Osteocyte (in vitro differentiated cells): ENCODE measurements around the gene CFAP20. TPM values are rescaled to one million over a fixed set of nuclear protein-coding genes. Genes with fewer than 3 reads are reported as not detected.
"Not testable (repeated sequence)": the region's sequence is repeated elsewhere in the genome, so short reads cannot be mapped to it uniquely, and the experiment has no call there.

Experiments used
- DNase-seq: peaks from one replicate; pipeline ENCODE4 v3.0.0; 2021; ENCODE audit warnings: mixed read lengths; ENCODE audit not compliant: unreplicated experiment; ENCODE audit errors: extremely low spot score
- H3K27ac Mint-ChIP-seq: one replicate; pipeline ENCODE4 v1.8.0; 2021; ENCODE audit warnings: mild to moderate bottlenecking, mixed read lengths; ENCODE audit not compliant: unreplicated experiment
- H3K27me3 Mint-ChIP-seq: one replicate; pipeline ENCODE4 v1.8.0; 2021; ENCODE audit warnings: mixed read lengths; ENCODE audit not compliant: unreplicated experiment
- H3K36me3 Mint-ChIP-seq: one replicate; pipeline ENCODE4 v1.8.0; 2021; ENCODE audit warnings: mixed read lengths; ENCODE audit not compliant: unreplicated experiment
- H3K4me1 Mint-ChIP-seq: one replicate; pipeline ENCODE4 v1.8.0; 2021; ENCODE audit warnings: mixed read lengths; ENCODE audit not compliant: unreplicated experiment
- H3K4me3 Mint-ChIP-seq: one replicate; pipeline ENCODE4 v1.8.0; 2021; ENCODE audit warnings: mild to moderate bottlenecking, moderate library complexity, mixed read lengths; ENCODE audit not compliant: unreplicated experiment
- H3K9me3 Mint-ChIP-seq: one replicate; pipeline ENCODE4 v1.8.0; 2021; ENCODE audit warnings: mixed read lengths; ENCODE audit not compliant: unreplicated experiment
- total RNA-seq: library from RNA; stranded (reverse); gene quantifications from 2 replicates; pipeline ENCODE4 v1.2.1, GENCODE V29; 2021
- TF ChIP-seq, protein P1 (sequence below): fragments of 200-600 bp; sonication (generic); IDR thresholded peaks from 2 replicates; pipeline ENCODE4 v1.5.0; 2021; ENCODE audit warnings: antibody characterized with exemption, mild to moderate bottlenecking, moderate library complexity

CFAP20 gene
- total RNA-seq, 1 donor from 2014 or later: 28.7 TPM

DNA sequence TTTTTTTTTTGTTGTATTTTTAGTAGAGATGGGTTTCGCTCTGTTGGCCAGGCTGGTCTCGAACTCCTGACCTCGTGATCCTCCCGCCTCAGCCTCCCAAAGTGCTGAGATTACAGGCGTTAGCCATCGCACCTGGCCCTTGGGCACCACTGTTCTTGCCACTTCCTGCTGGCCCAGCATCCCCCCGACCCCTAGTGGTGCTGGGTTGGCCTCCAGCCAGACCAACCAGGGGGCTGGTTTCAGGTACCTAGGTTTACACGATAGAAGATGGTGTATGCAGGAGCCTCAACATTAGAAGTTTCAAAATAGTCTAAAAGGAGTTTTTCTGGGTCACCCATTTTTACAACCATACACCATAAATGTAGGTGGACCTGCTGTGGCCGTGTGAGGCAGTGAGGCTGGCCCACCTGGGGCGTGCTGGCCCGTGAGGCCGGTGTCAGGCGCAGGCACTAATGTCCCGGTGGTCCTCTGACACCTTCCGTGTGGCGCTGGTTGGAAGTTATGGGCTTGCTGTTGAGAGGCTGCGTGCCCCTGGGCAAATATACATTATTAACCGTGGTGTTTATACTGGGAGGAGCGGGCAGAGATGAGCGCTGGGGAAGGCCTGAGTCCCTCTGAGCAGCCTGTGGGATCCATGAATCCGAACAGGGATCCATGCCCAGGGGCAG is 43.5 kb downstream of the CFAP20 start:
- no peaks in the 10 kb centered on the region for H3K9me3 Mint-ChIP-seq
- no peaks in the 10 kb centered on the region for H3K36me3 Mint-ChIP-seq
- peaks cover 5% of the 10 kb centered on the region for H3K27me3 Mint-ChIP-seq
- no peaks in the 10 kb centered on the region for H3K4me1 Mint-ChIP-seq
- no peak for DNase-seq
- TF ChIP-seq, protein P1, sequence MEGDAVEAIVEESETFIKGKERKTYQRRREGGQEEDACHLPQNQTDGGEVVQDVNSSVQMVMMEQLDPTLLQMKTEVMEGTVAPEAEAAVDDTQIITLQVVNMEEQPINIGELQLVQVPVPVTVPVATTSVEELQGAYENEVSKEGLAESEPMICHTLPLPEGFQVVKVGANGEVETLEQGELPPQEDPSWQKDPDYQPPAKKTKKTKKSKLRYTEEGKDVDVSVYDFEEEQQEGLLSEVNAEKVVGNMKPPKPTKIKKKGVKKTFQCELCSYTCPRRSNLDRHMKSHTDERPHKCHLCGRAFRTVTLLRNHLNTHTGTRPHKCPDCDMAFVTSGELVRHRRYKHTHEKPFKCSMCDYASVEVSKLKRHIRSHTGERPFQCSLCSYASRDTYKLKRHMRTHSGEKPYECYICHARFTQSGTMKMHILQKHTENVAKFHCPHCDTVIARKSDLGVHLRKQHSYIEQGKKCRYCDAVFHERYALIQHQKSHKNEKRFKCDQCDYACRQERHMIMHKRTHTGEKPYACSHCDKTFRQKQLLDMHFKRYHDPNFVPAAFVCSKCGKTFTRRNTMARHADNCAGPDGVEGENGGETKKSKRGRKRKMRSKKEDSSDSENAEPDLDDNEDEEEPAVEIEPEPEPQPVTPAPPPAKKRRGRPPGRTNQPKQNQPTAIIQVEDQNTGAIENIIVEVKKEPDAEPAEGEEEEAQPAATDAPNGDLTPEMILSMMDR: no peak
- H3K4me3 Mint-ChIP-seq: no peak overlapping the region
- no peak overlapping the region for H3K27ac Mint-ChIP-seq

- no peak for DNase-seq
- H3K4me1 Mint-ChIP-seq: no peaks in the 10 kb centered on the region
- H3K4me3 Mint-ChIP-seq: no peak overlapping the region
- H3K27me3 Mint-ChIP-seq: peaks cover 5% of the 10 kb centered on the region
- H3K36me3 Mint-ChIP-seq: no peaks in the 10 kb centered on the region
- TF ChIP-seq, protein P1: no peak
- no peaks in the 10 kb centered on the region for H3K9me3 Mint-ChIP-seq
- H3K27ac Mint-ChIP-seq: no peak overlapping the region
Measured at GRCh38 chr16:58085171-58085570, 44.0 kb downstream of the CFAP20 start.

DNA sequence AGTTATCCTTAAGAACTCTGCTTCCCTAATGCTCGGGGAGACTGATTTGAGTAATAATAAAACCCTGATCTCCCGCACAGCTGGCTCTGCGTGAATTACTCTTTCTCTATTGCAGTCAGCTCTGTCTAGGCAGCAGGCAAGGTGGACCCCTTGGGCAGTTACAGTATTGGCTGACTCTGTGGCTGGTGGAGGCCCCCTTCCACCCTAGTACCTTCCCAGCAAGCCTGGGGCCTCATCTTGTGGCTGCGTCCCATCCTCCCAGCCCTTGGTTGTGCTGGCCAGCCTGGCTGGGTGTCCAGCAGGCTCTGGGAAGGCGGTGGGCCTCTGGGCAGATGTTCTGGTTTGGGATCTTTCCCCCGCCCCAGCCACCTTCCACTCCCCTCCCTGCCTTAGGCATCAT is 44.5 kb downstream of the CFAP20 start:
- TF ChIP-seq, protein P1: no peak
- Mint-ChIP-seq H3K36me3 (no peaks in the 10 kb centered on the region), H3K9me3 (no peaks in the 10 kb centered on the region), H3K27ac (no peak overlapping the region), H3K4me1 (no peaks in the 10 kb centered on the region), H3K4me3 (no peak overlapping the region), H3K27me3 (peaks cover 7% of the 10 kb centered on the region)
- DNase-seq: no peak

- Mint-ChIP-seq H3K4me3 (no peak overlapping the region), H3K36me3 (no peaks in the 10 kb centered on the region), H3K9me3 (no peaks in the 10 kb centered on the region), H3K27me3 (peaks cover 7% of the 10 kb centered on the region), H3K4me1 (peaks cover 3% of the 10 kb centered on the region), H3K27ac (no peak overlapping the region)
- TF ChIP-seq, protein P1: no peak
- no peak for DNase-seq
Measured at GRCh38 chr16:58082381-58082780, 46.8 kb downstream of the CFAP20 start.

GRCh38 chr16:58080657-58081056 is 48.5 kb downstream of the CFAP20 start:
- not testable (repeated sequence) for H3K4me1 Mint-ChIP-seq, H3K4me3 Mint-ChIP-seq, H3K27ac Mint-ChIP-seq, H3K36me3 Mint-ChIP-seq, H3K27me3 Mint-ChIP-seq, DNase-seq, H3K9me3 Mint-ChIP-seq
